Transverse colon (tissue), 4 donors: ENCODE data around the gene FGF3. TPM values are rescaled to one million over a fixed set of nuclear protein-coding genes. Genes with fewer than 3 reads are reported as not detected.

ENCODE experiments used
- DNase-seq: peaks from one replicate; pipeline ENCODE4 v3.0.0-alpha.2; 2019
- H3K27ac ChIP-seq, 4 donors: fragments of 200-600 bp; sonication (generic); 2 replicates each; pipeline ENCODE4 v1.5.1; 2016 to 2018; ENCODE audit warnings: inconsistent platforms in 4 of 4
- H3K27me3 ChIP-seq: fragments of 200-600 bp; sonication (generic); 2 replicates; pipeline ENCODE4 v1.5.1; 2017; ENCODE audit warnings: inconsistent platforms
- H3K36me3 ChIP-seq, 4 donors: fragments of 200-600 bp; sonication (generic); 2 replicates each; pipeline ENCODE4 v1.5.1; 2017 to 2019; ENCODE audit warnings: inconsistent platforms in 4 of 4
- H3K4me1 ChIP-seq, 4 donors: fragments of 200-600 bp; sonication (generic); 2 replicates each; pipeline ENCODE4 v1.5.1; 2017 to 2020; ENCODE audit warnings: inconsistent platforms in 4 of 4
- H3K4me3 ChIP-seq, 4 donors: fragments of 200-600 bp; sonication (generic); 1 replicate in 1 of 4; 2 replicates in 3 of 4; pipeline versions ENCODE4 v1.5.1 to v1.6.1; 2017 to 2019; ENCODE audit warnings: inconsistent platforms in 4 of 4
- H3K9me3 ChIP-seq, 2 donors: fragments of 200-600 bp; sonication (generic); 2 replicates each; pipeline ENCODE4 v1.5.1; 2017 to 2019; ENCODE audit warnings: inconsistent platforms in 2 of 2
- CTCF ChIP-seq, 5 experiments: fragments of 200-600 bp in 3 of 5; fragments of 450-650 bp in 2 of 5; sonication (generic) in 3 of 5; IDR thresholded peaks; 1 replicate in 2 of 5; 2 replicates in 3 of 5; pipeline ENCODE4 v1.5.1; 2016 to 2017; ENCODE audit warnings: antibody characterized with exemption in 5 of 5, inconsistent platforms in 3 of 5, mild to moderate bottlenecking in 2 of 5, moderate library complexity in 1 of 5
- EP300 ChIP-seq: sonication (generic); formaldehyde crosslinking; IDR thresholded peaks from one replicate; pipeline ENCODE4 v1.6.1; 2017; ENCODE audit warnings: antibody characterized with exemption, low read depth
- POLR2A ChIP-seq: fragments of 450-650 bp; IDR thresholded peaks from one replicate; pipeline ENCODE4 v1.6.1; 2016; ENCODE audit warnings: antibody characterized with exemption, mild to moderate bottlenecking, moderate library complexity
- POLR2AphosphoS5 ChIP-seq, 3 donors: sonication (generic); formaldehyde crosslinking; IDR thresholded peaks; one replicate each; pipeline ENCODE4 v1.6.1; 2016; ENCODE audit warnings: antibody characterized with exemption in 3 of 3
- WGBS, 2 donors: methylation state at CpG; one replicate each; pipeline ENCODE4 v1.1.5; 2018; ENCODE audit warnings: low coverage in 1 of 2; 5-methylcytosine and 5-hydroxymethylcytosine counted together
- in situ Hi-C, 4 donors: fragments of 200-750 bp; cut with MboI; loops; one replicate each; pipeline versions ENCODE4 v1.15.0 to v1.15.1; 2017; ENCODE audit warnings: low sequenced_read_pairs in 3 of 4, low pct_ligation_motif_present in 1 of 4, low pct_unique_long_range_greater_than_20kb in 1 of 4
- intact Hi-C: fragments of 100-400 bp; cut with DNase I; formaldehyde crosslinking; loops from one replicate; pipeline ENCODE4 v1.15.1; 2023; ENCODE audit warnings: low total_unique reads
- total RNA-seq, 4 donors: library from RNA; depleted of rRNA; stranded (reverse); fragments of >200 nt; gene quantifications; one replicate each; pipeline ENCODE4 v1.1.0, GENCODE V29; 2016

FGF3 gene
- total RNA-seq, 4 donors from 2014 or later, result not detected

DNA sequence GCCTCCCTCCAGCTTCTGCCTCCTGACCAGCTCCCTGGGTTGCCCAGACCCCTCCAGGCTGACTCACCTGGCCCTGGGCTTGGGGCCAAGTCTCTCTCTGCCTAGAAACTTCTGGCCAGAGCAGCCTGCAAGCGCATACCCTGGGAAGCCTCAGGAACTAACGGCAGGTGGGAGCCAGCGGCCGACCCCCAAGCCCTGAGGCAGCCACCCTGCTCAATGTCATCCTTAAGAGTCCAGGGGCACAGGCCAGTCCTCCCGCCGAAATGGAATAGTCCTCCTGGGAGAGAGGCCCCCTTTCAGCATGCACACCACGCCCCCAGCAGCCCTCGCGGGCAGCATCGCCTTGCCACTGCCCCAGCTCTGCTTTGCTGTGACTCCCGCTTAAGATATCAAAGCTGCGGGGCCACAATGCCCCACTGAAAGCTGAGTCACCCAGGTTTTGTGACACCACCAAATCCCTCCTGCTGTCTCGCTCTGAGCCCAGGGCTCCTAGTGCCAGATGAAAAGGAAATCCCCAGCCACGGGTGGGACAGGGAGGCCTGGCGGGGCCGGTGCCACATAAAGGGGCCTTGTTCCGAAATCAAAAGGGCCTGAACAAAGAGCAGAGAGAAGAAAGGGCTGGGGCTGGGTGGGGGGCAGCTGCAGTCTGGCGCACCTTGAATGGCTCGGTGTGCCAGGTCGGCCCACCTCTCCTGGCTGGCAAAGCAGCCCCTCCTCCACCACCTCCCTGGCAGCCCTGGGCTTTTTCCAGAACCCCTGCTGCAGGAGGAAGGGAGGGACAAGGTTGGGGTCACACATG is 21.4 kb upstream of the FGF3 start:
- in situ Hi-C loops, result no loop called here
- no peak overlapping the region for H3K27ac ChIP-seq

DNA sequence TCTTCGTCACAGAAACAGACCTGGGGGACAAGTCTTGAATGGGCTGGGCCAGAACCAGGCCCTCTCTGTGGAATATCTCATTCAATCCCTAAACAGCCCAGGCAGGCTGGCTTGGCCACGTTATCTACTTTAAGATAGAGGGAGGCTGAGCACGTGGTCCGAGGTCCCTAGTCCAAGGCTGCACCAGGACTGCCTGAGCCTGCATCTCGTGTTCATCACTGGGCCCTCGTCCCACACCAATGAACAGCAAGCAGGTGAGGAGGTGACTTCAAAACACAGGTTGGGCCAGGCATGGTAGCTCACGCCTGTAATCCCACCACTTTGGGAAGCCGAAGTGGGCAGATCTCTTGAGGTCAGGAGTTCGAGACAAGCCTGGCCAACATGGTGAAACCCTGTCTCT is 20.3 kb upstream of the FGF3 start:
- intact Hi-C loops, result no loop called here
- WGBS, 2 donors, result 50 to 94% methylated on average over 1 to 8 of the region's 9 CpGs
- H3K27ac ChIP-seq, result no peak overlapping the region

More for the DNA sequence above, 21.4 kb upstream of the FGF3 start:
- Histone ChIP-seq H3K9me3 (no peaks in the 10 kb centered on the region), H3K4me3 (no peak overlapping the region), H3K4me1 (no peaks in the 10 kb centered on the region), H3K36me3 (no peaks in the 10 kb centered on the region), H3K27me3 (peaks cover 29% of the 10 kb centered on the region)
- intact Hi-C loops, result no loop called here
- 64% methylated on average over 20 of the region's 20 CpGs; no CpG with 5 or more reads in 1 of the 2 donors for WGBS, 2 donors
- no peak for DNase-seq
- no peak for TF ChIP-seq POLR2A
- no peak for TF ChIP-seq POLR2AphosphoS5 (IDR thresholded peaks at IDR 0.05)
- TF ChIP-seq EP300, result no peak
- no peak for TF ChIP-seq CTCF (IDR thresholded peaks at IDR 0.05)

GRCh38 chr11:69837791-69838190 is 18.6 kb upstream of the FGF3 start:
- TF ChIP-seq CTCF (IDR thresholded peaks at IDR 0.05) (no peak), POLR2A (no peak), POLR2AphosphoS5 (IDR thresholded peaks at IDR 0.05) (no peak), EP300 (no peak)
- H3K27me3 ChIP-seq, result peaks cover 52% of the 10 kb centered on the region
- H3K4me3 ChIP-seq, result no peak overlapping the region
- no peaks in the 10 kb centered on the region for H3K9me3 ChIP-seq
- no peak for DNase-seq
- intact Hi-C loops, result no loop called here
- no peak overlapping the region for H3K27ac ChIP-seq
- H3K36me3 ChIP-seq, result no peaks in the 10 kb centered on the region
- no peaks in the 10 kb centered on the region for H3K4me1 ChIP-seq
- 69% methylated on average over 5 of the region's 5 CpGs; no CpG with 5 or more reads in 1 of the 2 donors for WGBS, 2 donors
- in situ Hi-C loops, result no loop called here

More for the DNA sequence above, 20.3 kb upstream of the FGF3 start:
- H3K4me1 ChIP-seq, result no peaks in the 10 kb centered on the region
- no peak for TF ChIP-seq POLR2A
- TF ChIP-seq CTCF (IDR thresholded peaks at IDR 0.05), result no peak
- no peak for TF ChIP-seq EP300
- no peak for TF ChIP-seq POLR2AphosphoS5 (IDR thresholded peaks at IDR 0.05)
- no peaks in the 10 kb centered on the region for H3K9me3 ChIP-seq
- peaks cover 40% of the 10 kb centered on the region for H3K27me3 ChIP-seq
- no peak for DNase-seq
- no peak overlapping the region for H3K4me3 ChIP-seq
- in situ Hi-C loops, result no loop called here
- no peaks in the 10 kb centered on the region for H3K36me3 ChIP-seq

GRCh38 chr11:69836401-69836800 is 17.2 kb upstream of the FGF3 start:
- 81% methylated on average over 11 of the region's 17 CpGs; no CpG with 5 or more reads in 1 of the 2 donors for WGBS, 2 donors
- H3K27me3 ChIP-seq, result peaks cover 56% of the 10 kb centered on the region
- no peaks in the 10 kb centered on the region for H3K9me3 ChIP-seq
- no peak overlapping the region for H3K27ac ChIP-seq
- no peak overlapping the region for H3K4me3 ChIP-seq
- intact Hi-C loops (no loop called here), in situ Hi-C loops (no loop called here)
- no peak for DNase-seq
- H3K4me1 ChIP-seq, result no peaks in the 10 kb centered on the region
- H3K36me3 ChIP-seq, result no peaks in the 10 kb centered on the region
- no peak for TF ChIP-seq POLR2A
